Caco-2 (cell line): ENCODE measurements around the gene C16orf54. TPM values are rescaled to one million over a fixed set of nuclear protein-coding genes. Genes with fewer than 3 reads are reported as not detected.
"Not testable (repeated sequence)": the region's sequence is repeated elsewhere in the genome, so short reads cannot be mapped to it uniquely, and the experiment has no call there.

Source experiments
- BruUV-seq: library from RNA; stranded (reverse); fragments of 400-500 nt; replicated peaks from 2 replicates; lab custom pipeline; 2021; lab: Mats Ljungman, UMichigan
- CTCF ChIA-PET: fragments of 300-600 bp; sonication (Branson Sonifier 250); formaldehyde crosslinking; loops from one replicate; lab custom pipeline; 2022; ENCODE audit warnings: antibody characterized with exemption; lab: Charles Lee
- POLR2A ChIA-PET: fragments of 300-600 bp; sonication (Branson Sonifier 250); formaldehyde crosslinking; loops from one replicate; lab custom pipeline; 2022; ENCODE audit warnings: antibody characterized with exemption; lab: Charles Lee
- DNase-seq, 2 experiments: peaks; one replicate each; pipeline versions ENCODE4 v3.0.0 to v3.0.0-alpha.2; 2020 to 2022
- H3K27me3 ChIP-seq: replicated peaks from 2 replicates; pipeline ENCODE4 v1.6.0; 2011; ENCODE audit warnings: low read length; ENCODE audit not compliant: control insufficient read depth, insufficient read depth
- H3K36me3 ChIP-seq: 2 replicates; pipeline ENCODE4 v1.5.1; 2011; ENCODE audit warnings: low read length; ENCODE audit not compliant: control insufficient read depth, insufficient read depth
- H3K4me1 ChIP-seq: fragments of 250-450 bp; sonication (Bioruptor Pico); 2 replicates; pipeline ENCODE4 v1.5.1; 2020; ENCODE audit warnings: mild to moderate bottlenecking
- H3K4me3 ChIP-seq: 2 replicates; pipeline ENCODE4 v1.5.1; 2011; ENCODE audit warnings: low read depth, mild to moderate bottlenecking, control low read depth, low read length
- H3K9me3 ChIP-seq: fragments of 250-450 bp; sonication (Bioruptor Pico); 2 replicates; pipeline ENCODE4 v1.5.1; 2020; ENCODE audit warnings: mild to moderate bottlenecking, moderate library complexity
- H3K27ac Mint-ChIP-seq: one replicate; pipeline ENCODE4 v1.8.0; 2022; ENCODE audit warnings: mixed read lengths; ENCODE audit not compliant: unreplicated experiment
- H3K27me3 Mint-ChIP-seq: one replicate; pipeline ENCODE4 v1.8.0; 2022; ENCODE audit warnings: mixed read lengths; ENCODE audit not compliant: insufficient read depth, unreplicated experiment
- H3K36me3 Mint-ChIP-seq: one replicate; pipeline ENCODE4 v1.8.0; 2022; ENCODE audit warnings: mild to moderate bottlenecking, mixed read lengths; ENCODE audit not compliant: insufficient read depth, unreplicated experiment
- H3K4me1 Mint-ChIP-seq: one replicate; pipeline ENCODE4 v1.8.0; 2022; ENCODE audit warnings: low read depth, mixed read lengths; ENCODE audit not compliant: unreplicated experiment
- H3K4me3 Mint-ChIP-seq: one replicate; pipeline ENCODE4 v1.8.0; 2022; ENCODE audit warnings: mild to moderate bottlenecking, moderate library complexity, mixed read lengths; ENCODE audit not compliant: unreplicated experiment
- H3K9me3 Mint-ChIP-seq: one replicate; pipeline ENCODE4 v1.8.0; 2022; ENCODE audit warnings: mixed read lengths; ENCODE audit not compliant: unreplicated experiment
- intact Hi-C: fragments of 100-400 bp; cut with micrococcal nuclease; formaldehyde crosslinking; loops from one replicate; pipeline ENCODE4 v1.10.0; 2022; ENCODE audit not compliant: unreplicated experiment
- total RNA-seq: library from RNA; stranded (reverse); gene quantifications from 2 replicates; pipeline ENCODE4 v1.2.3, GENCODE V29; 2022
- TF ChIP-seq, protein P1 (sequence below), 2 experiments: fragments of 200-600 bp in 1 of 2; IDR thresholded peaks; 1 replicate in 1 of 2; 2 replicates in 1 of 2; pipeline versions ENCODE4 v1.5.1 to v1.8.0; 2011 to 2022; ENCODE audit warnings: antibody characterized with exemption in 1 of 2, control low read depth in 1 of 2, inconsistent platforms in 1 of 2, low read depth in 1 of 2, low read length in 1 of 2, mild to moderate bottlenecking in 1 of 2, moderate library complexity in 1 of 2; ENCODE audit not compliant: insufficient read depth in 1 of 2, severe bottlenecking in 1 of 2, unreplicated experiment in 1 of 2

C16orf54 gene
- total RNA-seq, 1 experiment from 2014 or later, result not detected

DNA sequence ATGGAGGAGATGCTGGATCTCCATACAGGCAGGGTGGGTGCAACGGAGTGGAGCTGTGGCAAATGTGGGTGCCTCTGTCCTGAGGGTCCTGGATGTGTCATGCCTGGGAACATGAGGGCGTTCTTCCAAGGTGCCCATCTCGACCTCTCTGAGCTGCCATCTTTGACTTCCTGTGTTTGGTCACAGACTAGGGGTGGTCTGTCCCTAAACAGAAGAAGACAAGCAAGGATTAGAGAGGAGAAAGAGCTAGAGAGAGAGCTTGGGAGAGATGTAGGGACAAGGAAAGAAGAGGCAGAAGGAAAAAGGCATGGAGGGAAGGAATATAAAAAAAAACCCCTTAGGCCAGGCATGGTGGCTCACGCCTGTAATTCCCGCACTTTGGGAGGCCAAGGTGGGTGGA is 28.9 kb upstream of the C16orf54 start:
- Mint-ChIP-seq H3K27ac (peak overlapping the region; percentile 45), H3K36me3 (peaks cover 6% of the 10 kb centered on the region), H3K27me3 (no peaks in the 10 kb centered on the region), H3K4me1 (peaks cover 41% of the 10 kb centered on the region), H3K9me3 (peaks cover 10% of the 10 kb centered on the region), H3K4me3 (no peak overlapping the region)
- DNase-seq, result no peak
- TF ChIP-seq, protein P1, sequence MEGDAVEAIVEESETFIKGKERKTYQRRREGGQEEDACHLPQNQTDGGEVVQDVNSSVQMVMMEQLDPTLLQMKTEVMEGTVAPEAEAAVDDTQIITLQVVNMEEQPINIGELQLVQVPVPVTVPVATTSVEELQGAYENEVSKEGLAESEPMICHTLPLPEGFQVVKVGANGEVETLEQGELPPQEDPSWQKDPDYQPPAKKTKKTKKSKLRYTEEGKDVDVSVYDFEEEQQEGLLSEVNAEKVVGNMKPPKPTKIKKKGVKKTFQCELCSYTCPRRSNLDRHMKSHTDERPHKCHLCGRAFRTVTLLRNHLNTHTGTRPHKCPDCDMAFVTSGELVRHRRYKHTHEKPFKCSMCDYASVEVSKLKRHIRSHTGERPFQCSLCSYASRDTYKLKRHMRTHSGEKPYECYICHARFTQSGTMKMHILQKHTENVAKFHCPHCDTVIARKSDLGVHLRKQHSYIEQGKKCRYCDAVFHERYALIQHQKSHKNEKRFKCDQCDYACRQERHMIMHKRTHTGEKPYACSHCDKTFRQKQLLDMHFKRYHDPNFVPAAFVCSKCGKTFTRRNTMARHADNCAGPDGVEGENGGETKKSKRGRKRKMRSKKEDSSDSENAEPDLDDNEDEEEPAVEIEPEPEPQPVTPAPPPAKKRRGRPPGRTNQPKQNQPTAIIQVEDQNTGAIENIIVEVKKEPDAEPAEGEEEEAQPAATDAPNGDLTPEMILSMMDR (IDR thresholded peaks at IDR 0.05; ENCODE audit: insufficient read depth in 1 of 2, low read depth in 1 of 2, low read length in 1 of 2, severe bottlenecking in 1 of 2, unreplicated experiment in 1 of 2), result no peak
- H3K4me3 ChIP-seq, result no peak overlapping the region
- peaks cover 33% of the 10 kb centered on the region for H3K4me1 ChIP-seq
- intact Hi-C loops, result loop anchor here (5.0 kb wide), 1 partner anchor 47 kb away; no protein-coding TSS in a partner anchor
- no TSS peak for BruUV-seq
- ChIA-PET POLR2A (no interaction called here), CTCF (no interaction called here)
- no peaks in the 10 kb centered on the region for H3K36me3 ChIP-seq
- no peaks in the 10 kb centered on the region for H3K27me3 ChIP-seq
- no peaks in the 10 kb centered on the region for H3K9me3 ChIP-seq

DNA sequence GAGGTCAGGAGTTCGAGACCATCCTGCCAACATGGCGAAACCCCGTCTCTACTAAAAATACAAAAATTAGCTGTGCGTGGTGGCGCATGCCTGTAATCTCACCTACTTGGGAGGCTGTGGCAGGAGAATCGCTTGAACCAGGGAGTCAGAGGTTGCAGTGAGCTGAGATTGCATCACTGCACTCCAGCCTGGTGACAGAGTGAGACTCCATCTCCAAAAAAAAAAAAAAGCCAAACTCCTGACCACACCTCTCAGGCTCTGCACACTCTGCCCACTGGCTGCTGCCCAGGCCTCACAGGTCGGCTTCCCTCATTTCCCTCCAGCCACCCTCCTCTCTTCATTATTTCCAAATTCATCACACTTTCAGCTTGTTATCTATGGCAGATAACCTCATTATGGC is 26.5 kb upstream of the C16orf54 start:
- CTCF ChIA-PET, result interaction anchor here (1.0 kb wide), 1 partner anchor 72 kb away, joined by 5 read pairs; no protein-coding TSS in a partner anchor
- H3K9me3 Mint-ChIP-seq, H3K9me3 ChIP-seq, H3K27ac Mint-ChIP-seq, BruUV-seq, H3K36me3 Mint-ChIP-seq, DNase-seq, POLR2A ChIA-PET, H3K27me3 ChIP-seq, H3K36me3 ChIP-seq, H3K4me3 ChIP-seq, H3K4me3 Mint-ChIP-seq, intact Hi-C loops, H3K27me3 Mint-ChIP-seq: not testable (repeated sequence)
- peaks cover 13% of the 10 kb centered on the region for H3K4me1 ChIP-seq
- H3K4me1 Mint-ChIP-seq, result peaks cover 34% of the 10 kb centered on the region

DNA sequence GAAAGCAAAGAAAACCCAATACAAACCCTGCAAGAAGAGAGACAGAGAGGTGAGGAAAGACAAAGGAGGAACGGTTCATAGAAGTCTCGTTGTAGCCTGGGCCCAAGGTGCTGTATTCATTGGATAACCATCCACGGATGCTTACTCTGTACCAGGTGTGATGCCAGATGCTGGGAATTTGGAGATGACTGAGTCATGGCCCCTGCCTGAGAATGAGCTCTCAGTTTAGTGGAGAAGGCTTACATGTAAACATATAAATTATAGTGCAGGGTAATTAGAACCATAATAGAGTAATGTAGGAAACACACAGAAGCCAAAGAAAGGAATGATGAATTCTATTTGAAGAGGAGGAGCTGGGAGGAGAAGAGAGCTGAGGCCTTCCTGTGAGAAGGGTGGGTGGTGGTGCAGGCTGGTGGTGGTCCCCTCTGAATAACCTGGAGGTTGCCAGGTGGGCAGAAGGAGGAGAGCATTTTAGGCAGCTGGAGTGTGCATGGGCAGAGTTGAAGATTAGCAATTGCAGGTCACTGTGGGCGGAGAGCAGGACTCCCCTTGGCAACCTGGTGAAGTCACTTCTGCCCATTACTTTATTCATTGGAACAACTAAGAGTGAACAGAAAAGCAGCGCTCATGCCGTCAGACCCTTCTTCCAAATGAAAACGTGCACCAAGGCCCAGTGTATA is 24.6 kb upstream of the C16orf54 start:
- no peak for DNase-seq
- POLR2A ChIA-PET, result no interaction called here
- Histone ChIP-seq H3K4me1 (peaks cover 5% of the 10 kb centered on the region), H3K36me3 (no peaks in the 10 kb centered on the region), H3K4me3 (no peak overlapping the region), H3K9me3 (no peaks in the 10 kb centered on the region), H3K27me3 (no peaks in the 10 kb centered on the region)
- BruUV-seq, result no TSS peak
- intact Hi-C loops, result no loop called here
- peaks cover 6% of the 10 kb centered on the region for H3K36me3 Mint-ChIP-seq
- peaks cover 10% of the 10 kb centered on the region for H3K9me3 Mint-ChIP-seq
- CTCF ChIA-PET, result no interaction called here
- H3K4me1 Mint-ChIP-seq, result peaks cover 30% of the 10 kb centered on the region
- peak overlapping the region; percentile 34 for H3K27ac Mint-ChIP-seq
- H3K27me3 Mint-ChIP-seq, result no peaks in the 10 kb centered on the region
- TF ChIP-seq, protein P1 (IDR thresholded peaks at IDR 0.05; ENCODE audit: insufficient read depth in 1 of 2, low read depth in 1 of 2, low read length in 1 of 2, severe bottlenecking in 1 of 2, unreplicated experiment in 1 of 2), result no peak
- no peak overlapping the region for H3K4me3 Mint-ChIP-seq
